Esophagus squamous epithelium (tissue), 5 donors: ENCODE results near the gene AOPEP. TPM values are rescaled to one million over a fixed set of nuclear protein-coding genes. Genes with fewer than 3 reads are reported as not detected.

Experiments
- DNase-seq: peaks from one replicate; lab custom pipeline; 2025; lab: John Stamatoyannopoulos, UW
- H3K27ac ChIP-seq, 4 donors: fragments of 200-600 bp; sonication (generic); one replicate each; pipeline ENCODE4 v1.5.1; 2016 to 2019; ENCODE audit warnings: mild to moderate bottlenecking in 1 of 4
- H3K27me3 ChIP-seq, 4 donors: fragments of 200-600 bp; sonication (generic); 1 replicate in 3 of 4; 2 replicates in 1 of 4; pipeline versions ENCODE4 v1.5.1 to v1.6.0; 2017 to 2021; ENCODE audit warnings: antibody characterized with exemption in 1 of 4
- H3K36me3 ChIP-seq, 3 donors: fragments of 200-600 bp; sonication (generic); one replicate each; pipeline ENCODE4 v1.5.1; 2016 to 2019
- H3K4me1 ChIP-seq, 3 donors: fragments of 200-600 bp; sonication (generic); one replicate each; pipeline ENCODE4 v1.5.1; 2017 to 2019
- H3K4me3 ChIP-seq, 4 donors: fragments of 200-600 bp; sonication (generic); 1 replicate in 3 of 4; 2 replicates in 1 of 4; pipeline ENCODE4 v1.5.1; 2016 to 2019; ENCODE audit warnings: mild to moderate bottlenecking in 2 of 4, moderate library complexity in 1 of 4
- H3K9me3 ChIP-seq, 3 donors: fragments of 200-600 bp; sonication (generic); one replicate each; pipeline ENCODE4 v1.5.1; 2016 to 2019
- POLR2A ChIP-seq, 4 donors: fragments of 450-650 bp; IDR thresholded peaks; one replicate each; pipeline ENCODE4 v1.6.1; 2017; ENCODE audit warnings: antibody characterized with exemption in 4 of 4, mild to moderate bottlenecking in 4 of 4, moderate library complexity in 3 of 4
- WGBS, 2 donors: methylation state at CpG; one replicate each; pipeline ENCODE4 v1.1.5; 2018; 5-methylcytosine and 5-hydroxymethylcytosine counted together
- intact Hi-C: fragments of 100-400 bp; cut with DNase I; formaldehyde crosslinking; loops from one replicate; pipeline ENCODE4 v1.15.0; 2022
- total RNA-seq, 4 donors: library from RNA; depleted of rRNA; stranded (reverse); fragments of >200 nt; gene quantifications; one replicate each; pipeline ENCODE4 v1.1.0, GENCODE V29; 2016
- TF ChIP-seq, protein P1 (sequence below), 6 experiments: fragments of 450-650 bp in 4 of 6; fragments of 200-600 bp in 2 of 6; sonication (generic) in 2 of 6; IDR thresholded peaks; one replicate each; pipeline ENCODE4 v1.5.1; 2016 to 2019; ENCODE audit warnings: antibody characterized with exemption in 6 of 6, mild to moderate bottlenecking in 4 of 6, moderate library complexity in 4 of 6
- donor health status: DM: yes; HTN: yes; CAD: no.

Gene AOPEP
- total RNA-seq, 4 donors from 2014 or later = 101 to 300 (median 115) TPM

DNA sequence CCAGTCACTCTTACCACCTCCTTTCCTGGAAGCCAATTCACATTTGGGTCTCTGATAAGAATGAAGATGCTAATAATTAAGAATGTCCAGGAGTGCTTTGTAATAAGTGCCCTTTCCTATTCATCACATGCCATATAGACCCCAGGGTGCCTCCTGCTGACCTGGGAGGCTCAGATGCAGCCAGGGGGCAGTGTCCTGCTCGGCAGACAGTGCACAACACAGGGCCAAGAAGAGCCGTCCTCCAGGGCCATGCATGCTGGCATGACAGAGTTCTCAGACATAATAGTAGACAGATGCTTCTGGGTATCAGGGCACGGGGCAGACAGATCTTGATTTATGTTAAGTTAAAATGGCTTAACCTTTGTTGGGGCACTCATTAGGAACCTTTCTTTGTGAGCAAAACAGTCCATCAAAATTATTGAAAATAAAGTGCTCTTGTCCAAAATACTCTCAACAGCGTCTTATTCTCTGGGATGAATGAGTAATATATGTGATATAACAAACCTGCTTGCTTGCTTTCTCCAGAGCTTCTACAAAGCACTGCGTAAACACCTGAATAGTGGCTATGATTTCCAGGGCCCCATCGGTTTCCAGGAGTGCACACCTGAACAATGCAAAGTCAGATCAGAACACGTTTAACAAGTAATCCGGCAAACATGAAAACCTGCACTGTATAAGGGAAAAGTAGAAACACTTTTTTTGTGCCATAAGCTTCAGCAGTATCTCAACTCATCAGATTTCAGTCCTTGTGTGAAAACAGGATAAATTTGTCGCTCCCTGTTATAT, 398.3 kb downstream of the AOPEP start:
- no peaks in the 10 kb centered on the region for H3K36me3 ChIP-seq
- H3K9me3 ChIP-seq = no peaks in the 10 kb centered on the region
- intact Hi-C loops = loop anchor here (5.0 kb wide), 1 partner anchor 342 kb away; no protein-coding TSS in a partner anchor
- 42 to 49% methylated on average over 7 to 9 of the region's 9 CpGs for WGBS, 2 donors
- peak overlapping the region; percentile 57 to 85 (median 78) for H3K27ac ChIP-seq
- H3K4me1 ChIP-seq = peaks cover 10 to 84% (median 29%) of the 10 kb centered on the region in 3 donors
- no peak overlapping the region for H3K4me3 ChIP-seq
- TF ChIP-seq POLR2A (IDR thresholded peaks at IDR 0.05) = no peak
- TF ChIP-seq, protein P1, sequence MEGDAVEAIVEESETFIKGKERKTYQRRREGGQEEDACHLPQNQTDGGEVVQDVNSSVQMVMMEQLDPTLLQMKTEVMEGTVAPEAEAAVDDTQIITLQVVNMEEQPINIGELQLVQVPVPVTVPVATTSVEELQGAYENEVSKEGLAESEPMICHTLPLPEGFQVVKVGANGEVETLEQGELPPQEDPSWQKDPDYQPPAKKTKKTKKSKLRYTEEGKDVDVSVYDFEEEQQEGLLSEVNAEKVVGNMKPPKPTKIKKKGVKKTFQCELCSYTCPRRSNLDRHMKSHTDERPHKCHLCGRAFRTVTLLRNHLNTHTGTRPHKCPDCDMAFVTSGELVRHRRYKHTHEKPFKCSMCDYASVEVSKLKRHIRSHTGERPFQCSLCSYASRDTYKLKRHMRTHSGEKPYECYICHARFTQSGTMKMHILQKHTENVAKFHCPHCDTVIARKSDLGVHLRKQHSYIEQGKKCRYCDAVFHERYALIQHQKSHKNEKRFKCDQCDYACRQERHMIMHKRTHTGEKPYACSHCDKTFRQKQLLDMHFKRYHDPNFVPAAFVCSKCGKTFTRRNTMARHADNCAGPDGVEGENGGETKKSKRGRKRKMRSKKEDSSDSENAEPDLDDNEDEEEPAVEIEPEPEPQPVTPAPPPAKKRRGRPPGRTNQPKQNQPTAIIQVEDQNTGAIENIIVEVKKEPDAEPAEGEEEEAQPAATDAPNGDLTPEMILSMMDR (IDR thresholded peaks at IDR 0.05) = peak in 4 of 6 experiments; percentile 24 to 50 (median 26)
- no peaks in the 10 kb centered on the region for H3K27me3 ChIP-seq
- no peak for DNase-seq

DNA sequence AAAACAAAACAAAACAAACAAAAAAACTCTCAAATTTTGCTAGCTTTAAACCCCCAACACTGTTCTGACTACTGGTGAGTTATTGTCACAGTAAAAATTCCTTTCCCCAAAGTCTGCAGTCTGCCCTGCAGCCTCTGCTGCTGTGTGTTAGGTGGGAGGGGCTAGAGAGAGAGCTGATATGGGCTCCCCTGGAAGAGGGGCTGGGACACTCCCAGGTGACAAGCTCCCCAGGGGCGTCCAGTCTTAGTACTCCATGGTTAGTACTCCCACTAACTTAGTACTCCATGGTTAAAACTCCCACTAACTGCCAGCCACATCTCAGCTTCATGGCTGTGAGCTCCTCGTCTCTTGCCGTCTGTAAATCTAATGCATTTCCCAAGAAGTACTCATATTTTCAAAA, 399.2 kb downstream of the AOPEP start:
- DNase-seq = no peak
- H3K4me3 ChIP-seq = no peak overlapping the region
- H3K27ac ChIP-seq = peak overlapping the region; percentile 57 to 85 (median 78)
- intact Hi-C loops = loop anchor here (5.0 kb wide), 1 partner anchor 343 kb away; no protein-coding TSS in a partner anchor
- 54 to 64% methylated on average over 3 of the region's 3 CpGs for WGBS, 2 donors
- peaks cover 10 to 89% (median 29%) of the 10 kb centered on the region in 3 donors for H3K4me1 ChIP-seq
- no peaks in the 10 kb centered on the region for H3K36me3 ChIP-seq
- H3K27me3 ChIP-seq = no peaks in the 10 kb centered on the region
- H3K9me3 ChIP-seq = no peaks in the 10 kb centered on the region
- TF ChIP-seq POLR2A (IDR thresholded peaks at IDR 0.05) = no peak
- TF ChIP-seq, protein P1 (IDR thresholded peaks at IDR 0.05) = no peak

DNA sequence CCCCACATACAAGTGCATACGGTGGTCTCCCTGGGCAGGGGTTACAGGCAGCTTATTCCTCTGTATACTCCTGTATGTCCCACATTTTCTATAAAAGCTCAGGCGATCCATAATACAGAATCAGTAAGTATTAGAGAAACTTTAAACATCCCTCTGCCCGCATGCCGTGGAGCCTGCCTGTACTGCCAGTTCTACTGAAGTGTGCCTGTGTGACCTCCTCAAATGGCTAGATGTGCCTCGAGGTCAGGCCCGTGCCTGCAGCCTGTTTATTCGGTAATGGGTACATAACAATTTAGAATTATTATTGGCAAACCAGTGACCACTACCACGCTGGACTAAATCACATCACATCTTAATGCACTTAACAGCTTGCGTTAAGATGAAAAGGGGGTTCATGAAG, 400.2 kb downstream of the AOPEP start:
- TF ChIP-seq POLR2A (IDR thresholded peaks at IDR 0.05) = no peak
- WGBS, 2 donors = 62 to 73% methylated on average over 9 of the region's 9 CpGs
- Histone ChIP-seq H3K27me3 (no peaks in the 10 kb centered on the region), H3K27ac (peak overlapping the region; percentile 29 to 85 (median 70)), H3K4me1 (peaks cover 10 to 89% (median 31%) of the 10 kb centered on the region in 3 donors), H3K4me3 (no peak overlapping the region), H3K9me3 (no peaks in the 10 kb centered on the region), H3K36me3 (no peaks in the 10 kb centered on the region)
- intact Hi-C loops = loop anchor here (5.0 kb wide), 1 partner anchor 344 kb away; no protein-coding TSS in a partner anchor
- DNase-seq = no peak

DNA sequence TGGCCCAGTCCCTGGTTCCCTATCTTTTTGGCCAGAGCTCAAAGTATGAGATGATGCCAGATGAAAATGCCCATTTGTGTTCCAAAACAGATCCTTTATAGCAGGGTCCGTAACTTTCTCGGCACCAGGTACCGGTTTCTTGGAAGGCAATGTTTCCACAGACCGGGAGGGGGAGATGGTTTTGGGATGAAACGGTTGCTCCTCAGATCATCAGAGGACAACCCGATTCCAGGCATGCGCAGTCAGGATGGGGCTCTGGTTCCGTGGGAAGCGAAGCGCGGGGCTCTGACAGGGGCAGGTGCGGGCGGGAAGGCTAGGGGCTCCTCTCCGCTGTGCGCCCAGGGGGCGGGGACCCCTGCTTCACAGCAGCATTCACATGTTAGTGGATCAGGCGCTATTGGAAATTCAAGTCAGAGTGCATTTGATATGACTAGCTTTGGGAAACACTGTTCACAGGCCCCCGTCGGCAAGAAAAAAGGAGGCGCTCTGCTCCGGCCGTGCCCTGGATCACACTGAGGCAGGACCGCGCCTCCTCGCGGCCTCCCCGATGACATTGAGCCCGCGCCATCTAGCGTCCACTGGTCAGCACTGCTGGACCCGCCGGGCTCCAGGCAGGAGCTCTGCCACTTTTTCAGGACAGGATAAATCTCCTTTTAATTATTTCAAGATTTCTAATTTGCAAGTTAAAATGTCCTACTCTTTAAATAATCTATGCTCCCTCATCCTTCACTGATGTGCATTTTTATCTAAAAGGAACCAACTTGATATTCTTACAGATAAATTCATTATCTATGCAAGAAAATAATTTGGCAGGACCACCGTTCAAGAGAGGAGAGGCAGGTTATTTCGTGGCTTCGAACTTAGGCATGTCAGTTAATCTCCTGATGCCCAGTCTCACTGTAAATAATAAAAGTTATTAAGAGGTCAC, 401.0 kb downstream of the AOPEP start:
- Histone ChIP-seq H3K9me3 (no peaks in the 10 kb centered on the region), H3K27me3 (no peaks in the 10 kb centered on the region), H3K27ac (peak overlapping the region; percentile 29 to 85 (median 70)), H3K4me1 (peaks cover 10 to 93% (median 35%) of the 10 kb centered on the region in 3 donors), H3K4me3 (peak overlapping the region; percentile 16 to 55 (median 42)), H3K36me3 (no peaks in the 10 kb centered on the region)
- TF ChIP-seq, protein P1 (IDR thresholded peaks at IDR 0.05) = peak; percentile 89 to 97 (median 94)
- TF ChIP-seq POLR2A (IDR thresholded peaks at IDR 0.05) = no peak
- intact Hi-C loops = loop anchor here (5.0 kb wide), 1 partner anchor 345 kb away; no protein-coding TSS in a partner anchor
- peak; percentile 22 for DNase-seq
- 6 to 13% methylated on average over 19 to 22 of the region's 35 CpGs for WGBS, 2 donors

DNA sequence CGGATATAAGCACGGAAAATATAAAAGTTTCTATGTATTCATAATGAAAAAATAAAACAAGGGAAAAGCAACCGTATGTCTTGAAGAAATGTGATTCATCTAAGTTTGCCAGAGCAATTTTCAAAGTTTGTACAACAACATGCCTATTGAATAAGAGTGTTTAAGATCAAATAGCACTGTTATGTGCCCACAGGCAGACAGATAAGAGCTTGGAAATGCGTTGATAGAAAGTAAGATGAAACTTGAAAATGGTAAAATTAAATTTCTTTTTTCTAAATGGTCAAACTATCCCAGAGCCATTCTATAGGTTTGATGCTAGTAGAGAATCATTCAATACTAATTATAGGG, 401.7 kb downstream of the AOPEP start:
- 45 to 53% methylated on average over 4 of the region's 4 CpGs for WGBS, 2 donors
- Histone ChIP-seq H3K27me3 (no peaks in the 10 kb centered on the region), H3K9me3 (no peaks in the 10 kb centered on the region), H3K4me3 (no peak overlapping the region), H3K4me1 (peaks cover 10 to 87% (median 35%) of the 10 kb centered on the region in 3 donors), H3K27ac (peak overlapping the region in 1 of 4 donors; percentile 84), H3K36me3 (no peaks in the 10 kb centered on the region)
- DNase-seq = no peak
- TF ChIP-seq, protein P1 (IDR thresholded peaks at IDR 0.05) = no peak
- no peak for TF ChIP-seq POLR2A (IDR thresholded peaks at IDR 0.05)
- intact Hi-C loops = loop anchor here (5.0 kb wide), 1 partner anchor 346 kb away; no protein-coding TSS in a partner anchor
